ENCODE results near the gene TTC39C. TPM values are rescaled to one million over a fixed set of nuclear protein-coding genes. Genes with fewer than 3 reads are reported as not detected.

The TTC39C gene
- total and polyA plus RNA-seq, 2 donors (not counting 3 experiments of a cell fraction or from before 2014, with no cell fraction given) = 0.61 to 6.2 TPM

GRCh38 chr18:24011123-24011917 is 3.2 kb upstream of the TTC39C start:
- Histone ChIP-seq H4K20me1 (replicated peaks; ENCODE audit: control insufficient read depth, extremely low read depth, insufficient read depth, low read length) (no peaks in the 10 kb centered on the region), H3K4me2 (ENCODE audit: insufficient read depth, low read length) (no peak overlapping the region), H3K9ac (replicated peaks; ENCODE audit: extremely low read depth, insufficient read depth, low read length) (no peak overlapping the region), H3K4me1 (ENCODE audit: control insufficient read depth, extremely low read depth, insufficient read depth, low read length) (peaks cover 8% of the 10 kb centered on the region), H2AFZ (ENCODE audit: low read depth, low read length) (no peak overlapping the region), H3K4me3 (replicated peaks in 1 of 3; ENCODE audit: insufficient read depth in 1 of 3, low read depth in 1 of 3, low read length in 3 of 3) (no peak overlapping the region), H3K27ac (ENCODE audit: insufficient read depth, low read depth, low read length) (no peak overlapping the region), H3K36me3 (ENCODE audit: control insufficient read depth in 2 of 2, extremely low read depth in 1 of 2, insufficient read depth in 2 of 2, low read length in 2 of 2) (no peaks in the 10 kb centered on the region), H3K27me3 (ENCODE audit: control insufficient read depth in 2 of 2, insufficient read depth in 2 of 2, low read length in 2 of 2) (peaks cover 39 to 58% of the 10 kb centered on the region in 2 experiments), H3K9me1 (replicated peaks; ENCODE audit: control insufficient read depth, extremely low read depth, insufficient read depth, low read length) (no peaks in the 10 kb centered on the region), H3K79me2 (ENCODE audit: control insufficient read depth, insufficient read depth, low read length) (no peaks in the 10 kb centered on the region), H3K9me3 (replicated peaks; ENCODE audit: control insufficient read depth, insufficient read depth, low read length) (no peaks in the 10 kb centered on the region)
- BruUV-seq (replicated peaks) = no TSS peak
- FAIRE-seq (no peak), DNase-seq (ENCODE audit: low read depth, low spot score) (no peak)
- dilution Hi-C loops (cut with MboI; ENCODE audit: extremely low pct_ligation_motif_present, low sequenced_read_pairs) = no loop called here
- CTCF ChIA-PET = no interaction called here
- TF ChIP-seq CTCF (IDR thresholded peaks at IDR 0.05; ENCODE audit: extremely low read depth in 1 of 2, insufficient read depth in 1 of 2, low read depth in 1 of 2, low read length in 2 of 2) = no peak
- no peak for TF ChIP-seq GATA2 (IDR thresholded peaks at IDR 0.05; ENCODE audit: insufficient read depth, insufficient read length, low read depth, low read length)
- no peak for TF ChIP-seq FOS (IDR thresholded peaks at IDR 0.05; ENCODE audit: borderline replicate concordance, insufficient read depth, low read length)
- TF ChIP-seq POLR2A (IDR thresholded peaks at IDR 0.05; ENCODE audit: low read depth, low read length) = no peak
- TF ChIP-seq MYC (IDR thresholded peaks at IDR 0.05; ENCODE audit: low read depth, low read length) = no peak
- TF ChIP-seq JUN (IDR thresholded peaks at IDR 0.05; ENCODE audit: borderline replicate concordance, insufficient read depth, insufficient read length, low read depth) = no peak
- TF ChIP-seq POLR2AphosphoS5 (IDR thresholded peaks at IDR 0.05; ENCODE audit: insufficient read depth, low read depth, low read length) = no peak
- no peak for TF ChIP-seq EZH2 (IDR thresholded peaks at IDR 0.05; ENCODE audit: borderline replicate concordance, low read depth, low read length, severe bottlenecking)
- TF ChIP-seq, protein P1, sequence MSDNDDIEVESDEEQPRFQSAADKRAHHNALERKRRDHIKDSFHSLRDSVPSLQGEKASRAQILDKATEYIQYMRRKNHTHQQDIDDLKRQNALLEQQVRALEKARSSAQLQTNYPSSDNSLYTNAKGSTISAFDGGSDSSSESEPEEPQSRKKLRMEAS (IDR thresholded peaks at IDR 0.05; ENCODE audit: insufficient read depth, insufficient read length) = no peak
- intact Hi-C loops (cut with micrococcal nuclease) = loop anchor here (10.0 kb wide), 1 partner anchor 103 kb away; no protein-coding TSS in a partner anchor
- POLR2A ChIA-PET = no interaction called here
